SKM-1 (cell line): ENCODE data around the gene LOXHD1.

Experiments
- DNase-seq: peaks from one replicate; lab custom pipeline; 2025; ENCODE audit not compliant: unreplicated experiment; lab: John Stamatoyannopoulos, UW

The LOXHD1 gene

GRCh38 chr18:46657115-46657955 lies at the start of gene LOXHD1:
Gene LOXHD1 (minus strand): TSS chr18:46657220. CDS start chr18:46657033, 187 bp downstream.
- no peak for DNase-seq

GRCh38 chr18:46705521-46705920 lies 48.5 kb upstream of the LOXHD1 start:
- no peak for DNase-seq

DNA sequence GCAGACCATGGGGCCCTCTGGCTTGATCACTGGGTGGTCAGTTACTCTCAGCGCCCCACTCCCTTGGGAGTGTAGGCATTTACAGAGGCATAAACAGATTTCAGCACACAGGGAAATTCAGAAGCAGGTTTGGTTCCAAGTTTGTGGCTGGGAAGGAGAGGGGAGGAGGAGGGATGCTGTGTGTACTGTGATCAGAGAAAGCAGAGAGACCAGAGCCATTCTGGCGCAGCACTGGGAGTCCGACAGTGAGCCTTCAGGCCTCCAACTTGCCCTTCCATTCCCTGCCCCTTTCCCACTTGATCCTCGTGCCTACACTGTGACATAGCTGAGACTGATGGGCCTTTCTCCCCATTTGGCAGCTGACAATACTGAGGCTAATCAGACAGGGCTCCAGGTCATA lies 47.8 kb upstream of the LOXHD1 start:
- DNase-seq = no peak

DNA sequence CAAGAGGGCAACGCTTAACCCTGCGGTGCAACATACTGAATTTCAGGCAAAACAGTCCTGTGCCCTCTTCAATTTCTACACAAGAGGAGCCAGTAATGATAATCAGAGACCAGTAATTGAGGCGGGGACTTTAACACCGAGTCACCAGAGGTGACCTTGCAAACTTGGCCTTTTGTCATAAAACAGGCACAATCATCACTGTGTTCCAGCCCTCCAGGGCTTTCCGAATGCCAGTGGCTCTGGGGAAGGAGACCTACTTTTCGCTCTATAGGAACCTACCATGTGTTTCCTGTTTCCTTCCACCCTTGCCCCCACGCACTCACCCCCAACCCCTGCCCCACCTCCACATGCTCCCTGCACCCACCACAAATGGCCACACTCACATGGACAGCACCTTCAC lies 47.2 kb upstream of the LOXHD1 start:
- DNase-seq = no peak

- DNase-seq = no peak
These were observed 45.5 kb upstream of the LOXHD1 start for GRCh38 chr18:46702471-46702870.

DNA sequence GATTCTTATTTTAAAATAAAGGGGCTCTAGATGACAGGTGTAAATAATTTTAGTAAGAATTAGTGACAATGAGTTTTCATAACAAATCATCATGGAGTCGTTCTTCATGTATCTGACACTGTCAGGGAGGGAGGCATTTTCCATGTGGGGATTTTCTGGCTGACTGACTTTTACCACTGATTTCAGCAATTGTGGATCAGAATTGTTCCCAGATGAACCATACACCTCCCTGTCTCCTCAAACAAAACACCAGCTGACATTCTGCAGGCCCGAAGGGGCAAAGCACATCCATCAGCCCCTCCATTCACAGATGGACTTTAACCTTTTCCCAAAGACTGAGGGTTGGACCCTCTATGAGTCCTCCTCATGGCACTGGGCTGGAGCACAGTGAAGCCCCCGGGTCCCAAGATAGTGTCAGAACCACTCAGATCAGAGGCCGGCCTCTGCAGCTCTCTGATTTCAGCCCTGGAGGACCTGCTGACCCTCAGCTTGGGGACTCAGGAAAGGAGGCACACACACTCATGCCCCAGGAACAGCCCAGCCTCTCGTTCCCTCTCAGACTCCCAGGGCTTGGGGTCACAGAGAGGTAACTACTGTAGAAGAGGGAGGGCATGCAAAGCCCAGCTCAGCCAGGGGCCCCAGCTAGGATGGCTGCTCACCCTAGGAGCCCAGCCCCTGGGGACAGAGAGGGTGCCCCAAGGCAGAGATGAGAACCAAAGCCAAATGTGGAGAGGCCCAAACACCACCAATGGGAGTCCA lies 43.2 kb upstream of the LOXHD1 start:
- DNase-seq = no peak

GRCh38 chr18:46696702-46697101 lies 39.7 kb upstream of the LOXHD1 start:
- DNase-seq = no peak

DNA sequence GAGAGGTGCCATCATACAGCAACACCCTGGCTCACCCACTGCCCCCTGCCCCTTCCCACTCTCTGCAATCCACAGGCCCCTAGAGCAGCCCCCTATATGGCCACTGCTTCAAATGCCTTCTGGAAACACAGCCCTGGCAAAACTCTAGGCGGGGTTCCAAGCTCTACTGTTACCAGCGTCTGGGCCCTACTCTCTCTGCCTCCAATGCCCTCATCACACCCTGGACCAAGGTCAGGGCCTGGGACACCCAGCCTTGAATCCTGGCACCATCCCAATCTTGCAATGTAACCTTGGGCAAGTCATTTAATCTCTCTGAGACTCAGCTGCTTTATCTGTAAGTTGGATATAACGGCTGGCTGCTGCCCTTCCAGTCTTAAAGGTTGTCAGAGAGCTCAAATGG lies 39.2 kb upstream of the LOXHD1 start:
- DNase-seq = no peak

- no peak for DNase-seq
These were observed 37.0 kb upstream of the LOXHD1 start for GRCh38 chr18:46693996-46694395.

GRCh38 chr18:46688853-46689525 lies 32.0 kb upstream of the LOXHD1 start:
- no peak for DNase-seq

DNA sequence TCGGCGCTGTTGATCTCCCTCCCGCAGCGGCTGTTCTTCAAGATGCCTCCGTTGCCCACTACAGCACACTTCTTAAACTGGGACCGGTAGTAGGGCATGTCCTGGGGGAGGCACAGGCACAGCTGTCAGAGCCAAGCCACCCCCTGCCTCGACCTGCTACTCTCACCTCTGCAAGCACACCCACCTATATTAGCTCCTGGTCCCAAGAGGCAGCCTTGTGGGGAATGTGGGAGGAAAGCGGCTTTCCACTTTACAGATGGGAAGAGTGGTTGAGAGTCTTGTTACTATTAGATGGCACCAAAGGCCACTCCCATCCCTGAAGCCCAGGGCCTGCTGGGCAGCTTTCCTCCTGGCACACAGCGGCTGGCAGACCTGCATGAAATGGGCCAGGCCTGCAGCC lies 29.2 kb upstream of the LOXHD1 start:
- no peak for DNase-seq

GRCh38 chr18:46683252-46683651 lies 26.2 kb upstream of the LOXHD1 start:
- no peak for DNase-seq

DNA sequence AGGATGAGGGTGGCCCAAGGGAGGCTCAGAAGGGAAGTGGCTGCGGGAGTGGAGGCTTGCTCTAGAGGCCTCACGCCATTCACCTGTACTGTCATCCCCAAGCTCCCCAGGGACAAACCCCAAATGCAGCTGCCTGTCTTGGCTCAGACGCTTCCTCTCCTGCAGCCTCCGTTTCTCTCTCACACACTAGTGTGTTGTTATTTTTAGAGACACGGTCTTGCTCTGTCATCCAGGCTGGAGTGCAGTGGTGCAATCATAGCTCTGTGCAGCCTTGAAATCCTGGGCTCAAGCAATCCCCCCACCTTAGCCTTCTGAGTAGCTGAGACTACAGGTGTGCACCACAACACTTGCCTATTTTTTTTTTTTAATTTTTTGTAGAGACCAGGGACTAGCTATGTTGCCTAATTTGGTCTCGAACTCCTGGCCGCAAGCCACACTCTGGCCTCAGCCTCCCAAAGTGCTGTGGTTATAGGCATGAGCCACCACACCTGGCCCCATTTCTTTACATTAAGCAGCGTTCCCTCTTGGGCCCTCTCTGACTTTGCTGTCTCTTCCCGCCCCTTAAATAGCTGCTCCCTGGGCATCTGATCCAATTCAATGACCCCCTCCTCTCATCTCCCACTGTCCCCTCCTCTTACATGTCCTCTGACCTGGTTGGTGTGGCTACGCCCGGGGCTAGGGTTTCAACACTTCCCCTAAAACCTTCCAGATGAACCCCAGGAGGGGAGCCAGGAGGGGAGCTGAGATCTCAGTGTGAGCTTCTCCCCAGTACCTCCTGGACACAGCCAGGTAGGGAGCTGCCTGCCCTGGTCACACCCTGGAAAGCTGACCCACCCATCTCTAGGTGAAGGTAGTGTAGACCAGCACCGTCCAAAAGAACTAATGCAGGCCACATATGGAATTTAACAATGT lies 24.0 kb upstream of the LOXHD1 start:
- DNase-seq = no peak

GRCh38 chr18:46679846-46680598 lies 23.0 kb upstream of the LOXHD1 start:
- DNase-seq = no peak

GRCh38 chr18:46678785-46679399 lies 21.9 kb upstream of the LOXHD1 start:
- DNase-seq = peak; percentile 67

DNA sequence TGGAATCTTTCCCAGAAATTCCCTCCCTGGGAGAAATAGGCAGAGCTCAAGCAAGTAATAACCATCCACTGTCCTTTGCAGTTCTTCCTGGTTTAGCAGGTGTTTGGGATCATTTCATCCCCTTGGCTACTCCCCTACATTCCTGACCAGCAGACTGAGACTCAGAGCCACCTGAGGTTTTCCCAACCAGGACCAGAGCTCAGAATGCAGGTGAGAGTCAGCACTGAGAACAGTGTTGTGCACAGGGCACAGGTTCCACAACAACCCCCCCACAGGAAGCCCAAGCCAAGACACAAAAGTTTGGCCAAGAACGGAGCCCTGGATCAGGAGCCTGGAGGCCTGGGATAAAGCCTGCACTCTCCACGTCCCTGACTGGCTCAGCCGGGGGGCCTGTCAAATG lies 21.0 kb upstream of the LOXHD1 start:
- no peak for DNase-seq

- no peak for DNase-seq
These were observed 20.6 kb upstream of the LOXHD1 start for GRCh38 chr18:46677611-46678010.

GRCh38 chr18:46676182-46676835 lies 19.3 kb upstream of the LOXHD1 start:
- no peak for DNase-seq

DNA sequence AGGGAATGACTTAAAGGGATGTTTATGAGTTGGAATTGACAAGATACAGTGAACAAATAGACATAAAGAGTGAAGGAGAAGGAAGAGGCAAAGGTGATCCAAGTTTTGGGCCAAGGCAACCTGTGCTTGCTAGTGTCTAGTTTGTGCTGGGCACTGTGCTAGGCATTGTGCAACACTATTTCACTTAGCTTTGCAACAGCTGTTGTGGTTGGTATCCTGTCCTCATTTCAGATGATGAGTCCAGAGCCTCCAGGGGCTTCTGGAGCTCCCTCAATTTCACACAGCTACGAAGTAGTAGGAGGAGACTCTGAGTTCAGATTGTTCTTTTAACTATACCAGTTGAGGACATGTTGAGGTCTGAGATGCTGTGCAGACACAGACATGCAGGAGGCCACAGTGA lies 18.1 kb upstream of the LOXHD1 start:
- peak; percentile 9 for DNase-seq
